ENCODE results near the gene GPR55.

GRCh38 chr2:230930928-230931555, 6.0 kb upstream of the GPR55 start:
- TF ChIP-seq CTCF (IDR thresholded peaks at IDR 0.05; ENCODE audit: low read length) (no peak), EZH2 (IDR thresholded peaks at IDR 0.05; ENCODE audit: borderline replicate concordance, low read length) (no peak)
